SJCRH30 (cell line): ENCODE data around the gene TMEM150B. TPM values are rescaled to one million over a fixed set of nuclear protein-coding genes. Genes with fewer than 3 reads are reported as not detected.
A peak's percentile ranks its signal among the peaks of the same experiment; 100 is the strongest.

ENCODE experiments used
- DNase-seq, 2 experiments: peaks; one replicate each; pipeline ENCODE4 v3.0.0-alpha.2; 2015 to 2020
- H3K27ac ChIP-seq: fragments of 250-450 bp; sonication (Bioruptor Pico); 2 replicates; pipeline ENCODE4 v1.5.1; 2020; ENCODE audit warnings: mild to moderate bottlenecking, moderate library complexity
- H3K27me3 ChIP-seq: fragments of 250-450 bp; sonication (Bioruptor Pico); 2 replicates; pipeline ENCODE4 v1.5.1; 2020; ENCODE audit warnings: mild to moderate bottlenecking, moderate library complexity
- H3K36me3 ChIP-seq: fragments of 250-450 bp; sonication (Bioruptor Pico); 2 replicates; pipeline ENCODE4 v1.5.1; 2020; ENCODE audit warnings: mild to moderate bottlenecking, moderate library complexity
- H3K4me1 ChIP-seq: fragments of 250-450 bp; sonication (Bioruptor Pico); 2 replicates; pipeline ENCODE4 v1.5.1; 2020; ENCODE audit warnings: mild to moderate bottlenecking, moderate library complexity
- H3K4me3 ChIP-seq: fragments of 250-450 bp; sonication (Bioruptor Pico); 2 replicates; pipeline ENCODE4 v1.5.1; 2020; ENCODE audit warnings: mild to moderate bottlenecking, moderate library complexity
- H3K9me3 ChIP-seq: fragments of 250-450 bp; sonication (Bioruptor Pico); replicated peaks from 2 replicates; pipeline ENCODE4 v1.5.1; 2020; ENCODE audit warnings: mild to moderate bottlenecking, moderate library complexity
- total RNA-seq: library from RNA; depleted of rRNA; stranded (reverse); fragments of >200 nt; shearing (Covaris generic); gene quantifications from 2 replicates; pipeline ENCODE4 v1.2.3, GENCODE V29; 2014

TMEM150B gene
- total RNA-seq, 1 experiment from 2014 or later: not detected

GRCh38 chr19:55362174-55362989, 37.2 kb upstream of the TMEM150B start:
- DNase-seq: no peak
- H3K27ac ChIP-seq: no peak overlapping the region
- H3K4me3 ChIP-seq: no peak overlapping the region
- H3K4me1 ChIP-seq: peaks cover 5% of the 10 kb centered on the region; the same call in 1 of the 2 replicates
- H3K36me3 ChIP-seq: no peaks in the 10 kb centered on the region
- H3K9me3 ChIP-seq: no peaks in the 10 kb centered on the region
- 0 out of 2 replicates have a peak, but pooled peaks cover 3% of the 10 kb centered on the region for H3K27me3 ChIP-seq

DNA sequence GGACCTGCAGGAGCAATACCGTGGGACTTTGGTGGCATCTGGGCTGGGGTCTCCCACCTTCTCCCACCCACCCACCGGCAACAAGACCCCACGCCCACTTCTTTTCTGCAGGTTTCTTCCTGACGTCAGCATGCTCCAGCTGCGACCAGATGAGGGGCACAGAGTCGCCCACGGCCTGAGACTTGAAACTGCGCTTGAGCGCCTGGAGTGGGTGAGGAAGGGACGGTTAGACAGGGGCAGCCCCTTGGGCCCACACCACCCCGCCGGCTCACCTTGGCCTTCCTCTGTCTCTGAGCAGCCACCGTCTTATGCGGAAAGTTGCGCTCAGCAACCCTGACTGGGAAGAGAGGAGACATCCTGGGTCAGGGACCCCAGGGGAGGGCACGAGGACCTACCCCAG, 35.8 kb upstream of the TMEM150B start:
- 0 out of 2 replicates have a peak, but pooled peaks cover 3% of the 10 kb centered on the region for H3K27me3 ChIP-seq
- no peak overlapping the region for H3K27ac ChIP-seq
- no peak overlapping the region for H3K4me3 ChIP-seq
- H3K4me1 ChIP-seq: peaks cover 5% of the 10 kb centered on the region; the same call in 1 of the 2 replicates
- DNase-seq: no peak
- no peaks in the 10 kb centered on the region for H3K9me3 ChIP-seq
- H3K36me3 ChIP-seq: no peaks in the 10 kb centered on the region

DNA sequence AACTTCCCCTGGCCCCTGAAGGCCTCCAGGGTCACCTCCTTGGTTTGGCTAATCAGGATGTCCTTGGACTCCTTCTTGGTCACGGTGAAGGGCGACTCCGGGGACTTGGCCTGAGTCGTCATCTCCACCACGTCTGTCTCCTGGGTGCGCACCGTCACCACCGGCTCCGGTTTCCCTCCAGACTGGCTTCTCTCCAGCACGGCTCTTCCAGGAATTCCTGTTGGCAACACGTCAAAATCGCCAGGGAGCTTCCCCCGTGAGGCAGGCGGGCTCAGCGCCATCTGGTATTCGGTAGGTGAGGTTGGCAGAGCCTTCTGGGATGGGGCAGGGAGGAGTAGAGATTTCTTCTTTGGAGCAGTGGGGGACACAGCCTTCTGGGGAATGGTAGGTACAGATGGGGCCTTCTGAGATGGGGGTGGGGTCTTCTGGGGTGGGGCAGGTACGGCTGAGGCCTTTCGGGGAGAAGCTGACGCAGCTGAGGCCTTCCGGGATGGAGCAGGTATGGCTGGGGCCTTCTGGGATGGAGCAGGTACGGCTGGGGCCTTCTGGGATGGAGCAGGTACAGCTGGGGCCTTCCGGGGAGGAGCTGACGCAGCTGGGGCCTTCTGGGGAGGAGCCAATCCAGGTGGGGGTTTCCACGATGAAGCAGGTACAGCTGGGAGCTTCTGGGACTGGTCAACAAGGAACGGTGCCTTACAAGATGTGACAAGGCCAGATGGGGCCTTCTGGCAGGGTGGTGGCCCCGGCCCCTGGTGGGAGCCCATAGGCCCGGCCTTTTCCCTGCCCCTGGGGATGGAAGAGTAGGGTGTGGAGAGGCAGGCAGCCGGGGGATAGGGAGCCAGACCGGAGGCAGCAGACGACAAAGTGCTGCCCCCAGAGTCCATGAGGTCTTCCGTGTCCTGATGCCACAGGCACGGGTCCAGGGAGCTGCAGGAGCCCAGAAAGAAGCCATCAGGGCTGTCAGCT, 34.1 kb upstream of the TMEM150B start:
- no peaks in the 10 kb centered on the region for H3K36me3 ChIP-seq
- H3K27me3 ChIP-seq: peaks cover 3% of the 10 kb centered on the region; the same call in 1 of the 2 replicates
- DNase-seq: peak; percentile 46 to 54
- no peaks in the 10 kb centered on the region for H3K9me3 ChIP-seq
- no peak overlapping the region for H3K27ac ChIP-seq
- no peak overlapping the region for H3K4me3 ChIP-seq
- H3K4me1 ChIP-seq: peaks cover 12% of the 10 kb centered on the region; the same call in 1 of the 2 replicates

GRCh38 chr19:55358493-55358892, 33.4 kb upstream of the TMEM150B start:
- no peak for DNase-seq
- no peak overlapping the region for H3K27ac ChIP-seq
- peaks cover 3% of the 10 kb centered on the region; the same call in 1 of the 2 replicates for H3K27me3 ChIP-seq
- no peak overlapping the region for H3K4me3 ChIP-seq
- no peaks in the 10 kb centered on the region for H3K9me3 ChIP-seq
- H3K36me3 ChIP-seq: no peaks in the 10 kb centered on the region
- peaks cover 12% of the 10 kb centered on the region; the same call in 1 of the 2 replicates for H3K4me1 ChIP-seq

DNA sequence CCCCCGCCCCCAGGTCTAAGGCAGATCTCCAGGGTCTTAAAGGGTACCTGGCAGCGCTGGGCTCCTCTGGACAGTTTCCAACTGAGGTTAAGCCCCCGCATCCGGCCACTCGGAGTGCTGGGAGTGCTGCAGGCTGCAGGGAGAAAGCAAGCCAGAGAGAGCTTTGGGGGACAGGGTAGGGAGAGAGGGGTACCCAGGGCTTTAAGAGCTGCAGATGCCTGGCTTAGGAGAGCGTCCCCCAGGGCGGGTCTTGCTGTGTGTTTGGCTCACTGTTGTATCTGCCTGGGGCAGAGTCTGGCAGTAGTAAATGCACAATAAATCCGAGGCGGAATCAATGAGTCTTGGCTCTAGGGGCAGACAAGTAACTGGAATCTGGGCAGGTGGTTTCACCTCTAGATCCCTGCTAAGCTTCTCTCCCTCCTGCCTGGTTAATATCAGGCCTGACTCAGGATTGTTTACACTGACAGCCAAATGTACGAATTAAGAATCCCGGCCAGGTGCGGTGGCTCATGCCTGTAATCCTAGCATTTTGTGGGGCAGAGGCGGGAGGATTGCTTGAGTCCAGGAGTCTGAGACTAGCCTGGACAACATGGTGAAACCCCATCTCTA, 30.2 kb upstream of the TMEM150B start:
- DNase-seq: peak; percentile 53 to 58
- H3K4me3 ChIP-seq: no peak overlapping the region
- H3K9me3 ChIP-seq: no peaks in the 10 kb centered on the region
- H3K4me1 ChIP-seq: peaks cover 7% of the 10 kb centered on the region; the same call in 1 of the 2 replicates
- H3K27ac ChIP-seq: no peak overlapping the region
- H3K36me3 ChIP-seq: no peaks in the 10 kb centered on the region
- peaks cover 3% of the 10 kb centered on the region; the same call in 1 of the 2 replicates for H3K27me3 ChIP-seq

DNA sequence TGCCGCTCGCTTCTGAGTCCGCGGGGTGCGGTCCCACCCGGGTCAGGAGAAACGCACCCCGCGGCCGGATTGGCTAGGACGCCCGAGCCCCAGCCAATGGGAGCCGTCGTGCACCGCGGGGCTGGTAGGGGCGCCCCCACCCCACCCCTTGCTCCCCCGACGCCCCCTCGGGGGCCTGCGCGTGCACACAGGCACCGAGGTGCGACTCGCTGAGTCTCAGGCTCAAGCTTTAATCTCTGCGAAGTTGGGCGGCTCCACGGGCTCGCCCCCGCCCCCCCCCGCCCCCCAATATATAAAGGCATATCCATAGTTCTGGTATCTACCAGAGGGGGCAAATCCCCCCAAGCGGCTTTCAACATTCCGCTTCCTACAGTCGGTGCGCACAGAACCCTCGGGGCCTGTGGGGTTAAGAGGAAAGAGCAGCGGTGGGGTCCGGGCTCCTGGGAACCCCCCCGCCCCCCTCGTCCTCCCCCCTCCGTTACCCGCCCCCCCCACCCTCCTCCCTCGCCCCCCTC, 29.6 kb upstream of the TMEM150B start, which contains the start of gene COX6B2:
Gene COX6B2 (minus strand): TSS at position 22 of the 515 bp plus-strand sequence. CDS start 198 bp downstream, outside the sequence.
- DNase-seq: no peak
- H3K27me3 ChIP-seq: peaks cover 3% of the 10 kb centered on the region; the same call in 1 of the 2 replicates
- H3K4me3 ChIP-seq: no peak within 1 kb of the TSS
- no peaks in the 10 kb centered on the region for H3K9me3 ChIP-seq
- no peaks in the 10 kb centered on the region for H3K36me3 ChIP-seq
- H3K4me1 ChIP-seq: peaks cover 7% of the 10 kb centered on the region; the same call in 1 of the 2 replicates
- H3K27ac ChIP-seq: no peak within 1 kb of the TSS

DNA sequence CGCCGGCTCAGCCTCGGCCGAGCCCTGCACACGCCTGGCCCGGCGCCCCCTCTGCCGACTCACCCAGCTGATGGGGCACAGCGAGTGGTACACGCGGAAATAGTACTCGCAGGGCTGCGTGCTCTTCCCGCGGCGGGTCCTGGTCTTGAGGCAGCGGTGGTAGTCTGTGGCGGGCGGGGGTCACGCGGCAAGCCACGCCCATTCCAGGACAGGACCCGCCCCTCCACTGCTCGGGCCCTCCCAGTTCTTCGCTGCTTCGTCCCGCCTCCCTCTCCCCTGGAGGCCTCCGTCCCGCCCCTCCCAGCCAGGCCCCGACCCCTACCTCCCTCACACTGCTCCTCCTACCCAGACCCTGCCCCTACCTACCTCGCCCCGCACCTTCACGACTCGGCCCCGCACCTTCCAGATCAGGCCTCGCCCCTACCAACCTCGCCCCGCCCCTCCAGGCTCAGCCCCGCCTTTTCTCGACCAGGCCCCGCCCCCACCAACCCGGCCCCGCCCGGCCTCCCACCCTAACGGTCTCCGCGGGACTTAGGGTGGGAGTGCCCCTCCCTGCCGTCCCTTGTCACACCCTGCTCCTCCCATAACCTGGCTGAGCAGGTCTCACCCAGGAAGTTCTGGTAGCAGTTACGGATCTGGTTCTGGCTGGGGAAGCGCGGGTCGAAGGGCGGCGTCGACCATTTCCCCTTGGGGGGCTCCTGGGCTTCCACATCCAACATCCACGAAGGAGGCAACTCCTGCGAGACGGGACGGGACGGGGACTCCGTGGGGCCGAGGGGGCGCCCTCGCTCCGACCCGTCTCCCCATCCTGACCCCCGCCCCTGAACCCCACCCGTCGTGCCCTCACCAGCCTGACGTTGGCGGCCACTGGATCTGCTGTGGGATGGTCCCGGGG, 28.9 kb upstream of the TMEM150B start:
- Histone ChIP-seq H3K36me3 (peaks cover 3% of the 10 kb centered on the region), H3K27me3 (peaks cover 3% of the 10 kb centered on the region; the same call in 1 of the 2 replicates), H3K4me3 (no peak overlapping the region), H3K4me1 (peaks cover 7% of the 10 kb centered on the region; the same call in 1 of the 2 replicates), H3K9me3 (no peaks in the 10 kb centered on the region), H3K27ac (no peak overlapping the region)
- no peak for DNase-seq

DNA sequence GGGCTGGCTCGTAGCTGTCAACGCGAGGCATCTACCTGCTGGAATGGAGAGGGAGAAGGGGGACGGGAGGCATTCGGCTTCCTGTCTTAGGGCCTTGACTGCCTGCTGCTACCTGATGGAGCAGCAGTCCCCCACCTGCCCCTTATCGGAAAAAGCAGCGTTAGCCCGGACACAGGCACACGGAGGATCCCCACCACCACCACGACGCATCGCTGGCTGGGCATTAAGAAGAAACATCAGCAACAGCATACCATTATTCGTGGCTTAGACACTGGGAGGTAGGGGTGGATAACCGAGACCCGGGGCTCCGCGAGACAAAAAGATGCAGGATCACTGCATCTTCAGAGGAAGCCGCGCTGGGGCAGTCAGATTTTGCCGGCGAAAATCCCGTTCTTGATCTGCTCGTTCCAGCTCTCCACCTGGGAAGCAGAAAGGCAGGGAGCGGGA, 28.2 kb upstream of the TMEM150B start:
- Histone ChIP-seq H3K36me3 (peaks cover 3% of the 10 kb centered on the region), H3K27ac (no peak overlapping the region), H3K4me1 (peaks cover 7% of the 10 kb centered on the region; the same call in 1 of the 2 replicates), H3K27me3 (no peaks in the 10 kb centered on the region; the same call in 1 of the 2 replicates), H3K9me3 (no peaks in the 10 kb centered on the region), H3K4me3 (no peak overlapping the region)
- DNase-seq: no peak

DNA sequence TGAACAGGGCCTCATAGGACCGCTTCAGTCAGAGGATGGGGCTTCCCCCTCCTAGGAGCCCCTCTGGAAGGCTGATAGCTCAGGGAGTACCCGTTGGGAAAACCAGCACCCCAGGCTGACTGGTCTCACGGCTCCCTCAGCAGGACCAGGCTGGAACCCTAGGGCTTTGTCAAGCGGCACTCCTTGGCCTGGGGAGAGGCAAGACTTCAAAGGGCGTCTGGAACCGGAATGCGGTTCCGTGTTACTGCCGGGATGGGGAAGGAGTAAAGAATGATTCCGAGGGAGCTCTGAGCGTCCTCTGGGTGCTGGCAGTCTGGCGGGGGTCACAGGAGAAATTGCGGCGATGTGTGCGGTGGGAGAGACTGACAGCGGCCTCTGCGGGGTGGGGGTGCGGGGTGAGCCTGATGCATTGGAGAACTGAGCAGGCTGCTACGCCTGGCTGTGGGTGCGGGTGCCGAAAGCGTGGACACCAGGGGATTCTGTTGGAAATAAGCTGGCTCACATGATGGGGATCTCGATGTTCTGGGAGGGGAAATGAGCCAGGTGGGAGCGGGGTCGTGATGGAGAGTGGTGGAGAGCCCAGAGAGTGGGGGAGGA, 27.5 kb upstream of the TMEM150B start:
- no peak overlapping the region for H3K4me3 ChIP-seq
- peaks cover 3% of the 10 kb centered on the region for H3K36me3 ChIP-seq
- no peak overlapping the region for H3K27ac ChIP-seq
- no peaks in the 10 kb centered on the region for H3K9me3 ChIP-seq
- H3K27me3 ChIP-seq: no peaks in the 10 kb centered on the region; the same call in 1 of the 2 replicates
- DNase-seq: no peak
- H3K4me1 ChIP-seq: peaks cover 7% of the 10 kb centered on the region; the same call in 1 of the 2 replicates

DNA sequence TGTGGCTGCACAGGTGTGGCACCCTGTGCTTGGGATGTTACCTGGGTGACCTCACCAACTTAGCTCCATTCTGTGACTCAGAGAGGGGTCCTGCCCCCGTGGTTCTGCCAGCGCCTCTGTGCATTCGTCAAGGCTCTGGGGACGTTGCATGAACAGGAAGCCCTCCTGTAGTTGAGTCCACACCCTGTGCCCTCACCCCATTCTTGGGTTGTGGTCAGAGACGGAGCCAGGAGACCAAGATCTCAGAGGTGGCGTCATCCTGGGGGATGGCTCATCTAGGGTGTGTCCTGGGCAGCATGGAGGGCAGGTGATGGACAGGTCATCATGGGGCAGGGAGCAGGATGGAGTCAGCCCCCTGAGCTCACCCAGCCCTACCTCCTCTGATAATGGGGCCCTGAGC, 26.9 kb upstream of the TMEM150B start:
- no peaks in the 10 kb centered on the region for H3K9me3 ChIP-seq
- H3K27ac ChIP-seq: no peak overlapping the region
- no peak for DNase-seq
- no peak overlapping the region for H3K4me3 ChIP-seq
- H3K36me3 ChIP-seq: peaks cover 4% of the 10 kb centered on the region
- peaks cover 7% of the 10 kb centered on the region; the same call in 1 of the 2 replicates for H3K4me1 ChIP-seq
- H3K27me3 ChIP-seq: no peaks in the 10 kb centered on the region; the same call in 1 of the 2 replicates

- no peaks in the 10 kb centered on the region for H3K9me3 ChIP-seq
- peaks cover 5% of the 10 kb centered on the region for H3K36me3 ChIP-seq
- DNase-seq: no peak
- no peak overlapping the region for H3K4me3 ChIP-seq
- H3K4me1 ChIP-seq: peaks cover 10% of the 10 kb centered on the region
- no peak overlapping the region for H3K27ac ChIP-seq
- H3K27me3 ChIP-seq: no peaks in the 10 kb centered on the region; the same call in 1 of the 2 replicates
Observed at GRCh38 chr19:55350620-55351315, 25.6 kb upstream of the TMEM150B start.

DNA sequence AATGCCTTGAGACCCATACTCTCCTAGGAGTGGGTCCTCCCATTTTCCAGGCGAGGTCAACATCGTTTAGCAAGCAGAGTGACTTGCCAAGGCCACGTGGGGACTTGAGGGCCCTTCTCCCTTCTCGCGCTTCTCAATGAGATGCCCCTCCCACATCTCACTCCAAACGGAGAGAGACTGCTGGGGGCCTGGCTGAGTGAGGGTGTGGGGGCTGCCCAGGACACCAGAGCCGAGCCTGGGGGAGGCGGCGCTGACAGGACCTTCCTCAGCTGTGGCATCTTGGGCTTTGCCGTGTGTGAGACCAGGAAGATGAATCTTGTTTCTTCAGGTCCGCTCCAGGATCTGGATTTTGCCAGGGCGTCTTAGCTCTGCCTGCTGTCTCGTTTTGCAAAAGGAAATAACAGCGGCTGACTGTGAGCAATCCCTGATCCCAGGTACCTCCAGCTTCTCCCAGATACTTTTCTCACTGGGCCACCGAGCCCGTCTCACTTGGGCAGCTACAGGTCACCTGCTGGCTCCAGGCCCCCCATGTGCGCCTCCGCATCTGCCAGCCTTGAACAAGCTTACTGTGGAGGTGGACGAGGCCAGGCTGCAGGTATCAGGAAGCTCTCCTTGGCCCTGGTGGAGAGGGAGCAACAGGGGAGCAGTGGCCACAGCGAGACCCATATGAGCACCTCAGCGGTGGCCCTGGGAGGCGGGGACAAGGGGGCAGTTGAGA, 23.3 kb upstream of the TMEM150B start:
- peaks cover 27% of the 10 kb centered on the region for H3K4me1 ChIP-seq

More for the DNA sequence above, 23.3 kb upstream of the TMEM150B start:
- Histone ChIP-seq H3K27me3 (no peaks in the 10 kb centered on the region), H3K4me3 (no peak overlapping the region), H3K27ac (no peak overlapping the region), H3K36me3 (peaks cover 5% of the 10 kb centered on the region), H3K9me3 (no peaks in the 10 kb centered on the region)
- no peak for DNase-seq
